HG02852 (cell line): ENCODE measurements around the gene NRP1.

ENCODE experiments used
- ATAC-seq: cut with Tn5 transposase; IDR thresholded peaks from one replicate; pipeline ENCODE4 v1.9.1; 2021; ENCODE audit warnings: mild to moderate bottlenecking, moderate library complexity; ENCODE audit not compliant: unreplicated experiment

The NRP1 gene

GRCh38 chr10:33267708-33268107, 66.8 kb downstream of the NRP1 start:
- no peak for ATAC-seq

DNA sequence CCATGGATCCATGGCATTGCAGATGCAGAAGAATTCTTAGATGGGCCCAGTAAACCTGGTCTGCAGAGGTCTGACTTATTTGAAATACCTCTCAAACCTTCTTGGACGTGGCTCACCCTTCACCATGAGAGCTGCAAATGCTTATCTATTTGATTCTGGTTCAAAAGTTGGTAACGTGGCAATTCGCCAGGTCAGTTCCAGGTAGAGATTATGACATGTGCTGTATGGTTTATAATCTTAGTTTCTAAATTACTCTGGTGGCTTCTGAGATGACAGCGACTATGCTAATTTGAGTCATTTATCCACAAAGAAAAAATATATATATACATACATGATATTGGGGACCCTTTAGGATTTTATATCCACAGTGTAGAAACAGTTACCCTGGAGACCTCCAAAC, 68.8 kb downstream of the NRP1 start:
- ATAC-seq, result no peak

DNA sequence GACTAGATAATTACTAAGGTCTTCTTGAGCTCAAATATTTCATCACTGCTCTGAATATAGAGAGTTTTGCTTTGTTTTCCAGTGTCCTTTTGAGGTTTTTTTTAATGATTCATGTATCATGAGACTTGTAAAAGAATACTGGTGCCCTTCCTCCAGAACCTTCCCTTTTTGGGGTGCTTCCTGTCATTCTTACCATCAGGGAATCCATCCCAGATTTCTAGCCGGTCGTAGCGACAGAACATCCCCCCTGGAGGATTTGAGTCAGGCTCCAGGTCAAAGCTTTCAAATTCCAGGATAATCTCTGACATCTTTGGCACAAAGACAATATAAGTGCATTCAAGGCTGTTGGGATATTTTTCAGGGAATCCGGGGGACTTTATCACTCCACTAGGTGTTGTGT, 71.0 kb downstream of the NRP1 start:
- ATAC-seq, result no peak

DNA sequence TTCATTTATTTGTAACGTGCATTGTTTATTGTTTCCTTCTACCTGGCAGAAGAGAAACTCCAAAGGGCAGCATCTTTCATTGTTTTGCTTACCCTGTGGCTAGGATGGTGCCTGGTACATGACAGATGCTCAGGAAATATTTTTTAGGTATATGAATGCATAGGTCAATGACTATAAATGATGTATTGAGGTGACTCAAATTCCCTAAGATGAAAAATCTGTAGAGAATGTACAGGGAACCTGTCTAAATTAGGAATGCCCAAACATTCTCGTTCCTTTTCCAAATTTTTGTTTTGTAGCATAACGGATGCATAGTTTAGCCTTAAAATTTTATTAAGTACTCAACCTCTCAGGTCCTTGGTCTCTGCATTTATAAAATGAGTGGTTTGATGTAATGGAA, 71.6 kb downstream of the NRP1 start:
- ATAC-seq, result no peak

GRCh38 chr10:33260403-33261149, 73.9 kb downstream of the NRP1 start:
- no peak for ATAC-seq

GRCh38 chr10:33258967-33259366, 75.5 kb downstream of the NRP1 start:
- no peak for ATAC-seq

DNA sequence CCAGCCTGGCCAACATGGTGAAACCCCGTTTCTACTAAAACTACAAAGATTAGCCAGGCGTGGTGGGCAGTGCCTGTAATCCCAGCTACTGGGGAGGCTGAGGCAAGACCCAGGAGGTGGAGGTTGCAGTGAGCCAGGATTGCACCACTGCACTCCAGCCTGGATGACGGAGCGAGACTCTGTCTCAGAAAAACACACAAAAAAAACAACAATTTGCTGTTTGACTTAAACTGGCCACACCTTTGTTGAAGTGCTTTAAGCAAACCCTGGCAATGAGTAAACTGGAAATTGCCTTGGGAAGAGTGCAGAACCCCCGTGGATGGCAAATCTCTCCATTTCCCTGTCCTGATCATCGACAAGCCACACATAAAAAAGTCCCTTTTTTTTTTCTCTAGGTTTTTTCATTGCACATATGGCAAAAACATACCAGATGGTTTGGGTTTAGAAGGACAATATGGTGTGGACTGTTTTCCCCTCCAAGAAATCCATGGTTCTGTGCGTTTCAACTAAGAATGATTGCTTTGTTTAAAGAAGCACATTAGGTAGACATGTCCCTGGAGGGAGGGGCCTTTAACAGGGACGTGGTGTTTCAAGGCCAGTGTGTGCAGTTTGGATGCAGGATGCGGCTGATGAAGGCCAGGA, 76.9 kb downstream of the NRP1 start:
- ATAC-seq, result no peak

GRCh38 chr10:33256458-33256857, 78.0 kb downstream of the NRP1 start:
- no peak for ATAC-seq

DNA sequence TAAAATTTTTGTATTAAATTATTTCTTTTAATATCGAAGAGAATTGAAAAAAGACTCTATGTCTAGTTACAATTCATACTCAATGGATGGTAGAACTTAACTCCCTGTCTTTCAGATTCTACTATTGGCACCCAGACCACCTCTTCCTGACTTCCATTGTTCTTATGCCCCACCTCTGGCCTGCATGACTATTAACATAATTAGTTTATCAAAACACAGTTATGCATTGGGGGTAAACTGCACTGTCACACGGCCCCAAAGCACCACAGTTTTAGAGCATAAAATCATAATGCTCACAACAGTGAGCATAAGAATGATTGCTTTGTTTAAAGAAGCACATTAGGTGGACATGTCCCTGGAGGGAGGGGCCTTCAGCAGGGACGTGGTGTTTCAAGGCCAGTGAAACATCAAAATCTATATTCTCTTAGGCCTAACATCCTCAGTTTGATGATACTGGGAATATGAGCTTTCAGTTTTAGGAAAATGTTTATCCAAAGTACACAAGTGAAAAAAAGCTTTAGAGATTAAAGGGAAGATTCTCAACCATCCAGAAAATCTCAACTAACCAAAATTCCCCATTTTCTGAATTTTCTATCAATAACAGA, 79.8 kb downstream of the NRP1 start:
- ATAC-seq, result no peak

DNA sequence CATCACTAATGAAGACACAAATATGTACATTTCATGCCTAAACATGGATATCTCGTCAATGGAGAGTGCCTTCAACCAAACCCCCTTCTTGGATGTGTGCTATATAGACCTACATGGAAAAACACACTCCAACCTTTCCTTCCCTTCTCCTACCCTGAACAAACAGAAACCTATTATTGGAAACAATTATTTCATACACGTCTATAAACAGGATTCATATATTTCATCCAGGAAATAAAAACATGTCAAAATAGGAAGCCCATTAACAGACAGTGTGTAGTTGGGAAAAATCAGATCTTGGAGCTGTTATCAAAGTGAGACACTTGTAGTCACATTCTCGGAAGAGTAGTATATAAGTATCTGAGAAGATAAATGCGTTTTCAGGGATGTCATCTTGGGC, 81.1 kb downstream of the NRP1 start:
- ATAC-seq, result no peak

GRCh38 chr10:33252794-33253203, 81.7 kb downstream of the NRP1 start:
- ATAC-seq, result no peak

DNA sequence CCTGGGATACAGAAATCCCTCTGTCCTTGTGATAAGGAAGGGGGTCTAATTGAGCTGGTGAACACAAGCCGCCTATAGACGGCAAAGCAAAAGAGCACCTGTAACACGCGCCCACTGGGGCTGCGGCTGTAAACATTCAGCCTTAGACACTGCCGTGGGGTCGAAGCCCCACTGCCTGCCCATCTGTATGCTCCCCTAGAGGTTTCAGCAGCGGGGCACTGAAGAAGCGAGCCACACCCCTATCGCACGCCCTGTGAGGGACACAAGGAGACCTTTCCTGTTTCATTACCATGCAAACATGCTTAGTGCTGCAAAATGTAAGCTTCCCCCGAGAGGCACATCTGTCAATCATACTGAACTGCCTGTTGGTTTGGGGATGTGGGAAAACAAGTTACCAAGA, 82.1 kb downstream of the NRP1 start:
- no peak for ATAC-seq

- ATAC-seq, result no peak
Measured at GRCh38 chr10:33249659-33250345, 84.7 kb downstream of the NRP1 start.

DNA sequence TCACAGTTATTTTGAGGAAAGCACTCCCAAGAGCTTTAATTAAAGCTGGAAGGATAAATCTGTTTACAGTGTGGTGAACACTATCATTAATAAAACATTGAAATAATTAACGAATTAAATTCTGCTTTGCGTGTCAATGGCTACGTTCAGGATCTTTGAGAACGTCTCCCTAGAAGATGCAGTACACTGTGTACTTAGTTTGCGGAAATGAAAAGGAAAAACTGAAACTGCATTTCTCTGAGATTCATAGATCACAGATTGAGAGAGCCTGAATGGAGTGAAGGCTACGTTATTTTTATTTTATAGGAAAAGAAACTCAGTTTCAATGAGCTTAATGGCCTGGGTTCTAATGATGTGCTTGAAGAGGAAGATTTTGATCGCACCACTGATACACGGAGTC, 85.3 kb downstream of the NRP1 start:
- no peak for ATAC-seq

GRCh38 chr10:33248638-33249037, 85.8 kb downstream of the NRP1 start:
- no peak for ATAC-seq

- ATAC-seq, result no peak
Measured at GRCh38 chr10:33247221-33247922, 87.1 kb downstream of the NRP1 start.

DNA sequence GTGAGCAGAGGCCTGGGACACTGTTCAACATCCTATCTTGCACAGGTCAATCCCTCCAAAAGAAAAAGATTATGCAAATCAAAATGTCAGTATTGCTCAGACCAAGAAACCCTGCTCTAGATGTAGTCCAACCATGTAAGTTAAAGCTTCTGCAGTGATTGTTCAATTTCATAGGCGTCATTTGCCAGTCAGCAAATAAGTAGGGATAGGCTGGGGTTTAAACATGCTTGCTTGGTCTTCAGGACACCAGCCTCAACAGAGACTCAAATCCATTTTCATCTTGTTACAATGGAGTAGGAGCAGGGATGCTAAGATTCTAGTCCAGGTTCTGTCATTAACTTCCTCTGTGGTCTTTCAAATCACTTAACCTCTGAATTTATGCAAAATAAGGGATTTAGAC, 89.1 kb downstream of the NRP1 start:
- no peak for ATAC-seq

DNA sequence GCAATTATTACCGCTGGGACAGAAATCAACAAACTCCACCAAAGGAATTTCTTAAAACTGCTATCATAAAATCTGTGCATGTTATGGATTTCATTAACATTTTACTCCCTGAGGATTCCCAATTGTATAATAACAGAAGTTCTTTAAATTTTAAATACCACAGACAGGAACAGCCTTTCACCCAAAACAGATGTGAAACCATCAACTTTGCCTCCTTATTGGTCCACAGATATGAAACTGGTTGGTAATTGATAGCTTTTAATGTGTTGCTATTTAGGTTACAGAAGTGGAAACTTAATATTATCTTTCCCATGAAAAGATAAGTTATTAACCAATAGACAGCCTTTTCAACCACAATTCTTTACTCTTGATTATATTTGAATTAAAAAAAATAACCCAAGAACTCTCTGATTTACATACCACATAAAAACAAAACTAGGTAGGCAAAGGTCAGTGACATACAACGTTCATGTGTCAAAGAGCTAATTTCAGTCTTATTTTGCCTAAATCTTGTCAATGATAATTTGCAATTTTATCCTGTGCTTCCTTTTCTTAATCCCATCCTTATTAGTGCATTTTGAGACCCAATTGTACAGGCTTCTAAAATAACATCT, 90.0 kb downstream of the NRP1 start:
- no peak for ATAC-seq

- no peak for ATAC-seq
Measured at GRCh38 chr10:33243703-33244102, 90.8 kb downstream of the NRP1 start.

DNA sequence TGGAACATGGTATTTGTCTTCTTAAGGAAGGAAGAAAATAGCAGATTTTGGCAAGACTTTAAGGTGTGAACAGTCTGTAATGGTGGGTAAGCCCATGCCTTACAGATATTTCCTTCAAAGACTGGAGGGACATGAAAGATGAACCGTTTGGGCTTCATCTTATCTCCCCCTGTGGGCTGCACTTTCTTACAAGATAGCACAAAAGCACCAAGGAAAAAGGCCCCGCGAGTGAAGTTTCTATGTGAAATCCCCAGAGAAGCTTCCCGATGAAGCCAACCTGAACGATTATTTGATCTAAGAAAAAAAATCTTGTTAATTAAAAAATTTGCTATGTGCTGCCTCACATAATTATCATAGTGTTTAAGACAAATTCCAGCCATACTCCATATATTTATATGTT, 91.5 kb downstream of the NRP1 start:
- ATAC-seq, result no peak

DNA sequence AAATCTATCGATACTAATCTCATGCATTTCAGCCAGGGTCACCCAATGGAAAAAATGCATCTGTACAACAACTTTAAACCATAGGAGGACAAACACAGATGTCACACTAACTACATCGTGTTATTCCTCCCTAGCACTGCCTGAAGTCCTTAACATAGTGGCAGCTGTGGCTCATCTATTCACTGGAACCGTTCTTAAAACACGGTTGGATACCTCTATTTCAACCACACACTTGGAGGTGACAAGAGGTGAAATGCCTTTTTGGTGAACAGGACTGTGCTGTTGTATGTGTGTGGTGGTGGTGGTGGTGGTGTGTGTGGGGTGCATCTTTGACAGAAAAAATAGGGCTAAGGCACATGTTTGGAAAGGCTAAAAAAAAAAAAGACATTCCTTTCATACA, 93.1 kb downstream of the NRP1 start:
- no peak for ATAC-seq
